ENCODE data around the gene HDAC7. TPM values are rescaled to one million over a fixed set of nuclear protein-coding genes. Genes with fewer than 3 reads are reported as not detected.
A peak's percentile ranks its signal among the peaks of the same experiment; 100 is the strongest.

The HDAC7 gene
- total RNA-seq, 1 experiment from 2014 or later: 71.2 TPM

GRCh38 chr12:47754881-47755280, 64.8 kb downstream of the HDAC7 start:
- H3K36me3 ChIP-seq (ENCODE audit: control insufficient read depth, insufficient read depth, low read length): no peaks in the 10 kb centered on the region
- peaks cover 19% of the 10 kb centered on the region for H3K4me1 Mint-ChIP-seq (ENCODE audit: low read depth, unreplicated experiment)
- CTCF ChIA-PET: interaction anchor here (0.6 to 2.8 kb wide), 11 partner anchors 11 to 49 kb away, joined by 3 to 22 read pairs (median 5); partner anchors contain the start of gene RPAP3
- H3K27ac Mint-ChIP-seq (ENCODE audit: unreplicated experiment): no peak overlapping the region
- no TSS peak for BruUV-seq (replicated peaks)
- POLR2A ChIA-PET: no interaction called here
- H3K27me3 ChIP-seq (replicated peaks; ENCODE audit: control insufficient read depth, insufficient read depth, low read length): no peaks in the 10 kb centered on the region
- H3K9me3 Mint-ChIP-seq (ENCODE audit: unreplicated experiment): no peaks in the 10 kb centered on the region
- intact Hi-C loops (cut with micrococcal nuclease; ENCODE audit: unreplicated experiment): no loop called here
- no peaks in the 10 kb centered on the region for H3K9me3 ChIP-seq
- peaks cover 25% of the 10 kb centered on the region for H3K4me1 ChIP-seq
- no peak overlapping the region for H3K4me3 ChIP-seq (ENCODE audit: low read depth, low read length)
- no peak overlapping the region for H3K4me3 Mint-ChIP-seq (ENCODE audit: unreplicated experiment)
- H3K27me3 Mint-ChIP-seq (ENCODE audit: insufficient read depth, unreplicated experiment): no peaks in the 10 kb centered on the region
- DNase-seq: peak; percentile 56 to 62
- H3K36me3 Mint-ChIP-seq (ENCODE audit: insufficient read depth, unreplicated experiment): no peaks in the 10 kb centered on the region
- TF ChIP-seq, protein P1, sequence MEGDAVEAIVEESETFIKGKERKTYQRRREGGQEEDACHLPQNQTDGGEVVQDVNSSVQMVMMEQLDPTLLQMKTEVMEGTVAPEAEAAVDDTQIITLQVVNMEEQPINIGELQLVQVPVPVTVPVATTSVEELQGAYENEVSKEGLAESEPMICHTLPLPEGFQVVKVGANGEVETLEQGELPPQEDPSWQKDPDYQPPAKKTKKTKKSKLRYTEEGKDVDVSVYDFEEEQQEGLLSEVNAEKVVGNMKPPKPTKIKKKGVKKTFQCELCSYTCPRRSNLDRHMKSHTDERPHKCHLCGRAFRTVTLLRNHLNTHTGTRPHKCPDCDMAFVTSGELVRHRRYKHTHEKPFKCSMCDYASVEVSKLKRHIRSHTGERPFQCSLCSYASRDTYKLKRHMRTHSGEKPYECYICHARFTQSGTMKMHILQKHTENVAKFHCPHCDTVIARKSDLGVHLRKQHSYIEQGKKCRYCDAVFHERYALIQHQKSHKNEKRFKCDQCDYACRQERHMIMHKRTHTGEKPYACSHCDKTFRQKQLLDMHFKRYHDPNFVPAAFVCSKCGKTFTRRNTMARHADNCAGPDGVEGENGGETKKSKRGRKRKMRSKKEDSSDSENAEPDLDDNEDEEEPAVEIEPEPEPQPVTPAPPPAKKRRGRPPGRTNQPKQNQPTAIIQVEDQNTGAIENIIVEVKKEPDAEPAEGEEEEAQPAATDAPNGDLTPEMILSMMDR (IDR thresholded peaks at IDR 0.05; ENCODE audit: insufficient read depth in 1 of 2, low read depth in 1 of 2, low read length in 1 of 2, severe bottlenecking in 1 of 2, unreplicated experiment in 1 of 2): no peak

GRCh38 chr12:47754126-47754525, 65.6 kb downstream of the HDAC7 start:
- no peak overlapping the region for H3K4me3 ChIP-seq (ENCODE audit: low read depth, low read length)
- H3K9me3 Mint-ChIP-seq (ENCODE audit: unreplicated experiment): no peaks in the 10 kb centered on the region
- no peaks in the 10 kb centered on the region for H3K36me3 ChIP-seq (ENCODE audit: control insufficient read depth, insufficient read depth, low read length)
- no peak overlapping the region for H3K27ac Mint-ChIP-seq (ENCODE audit: unreplicated experiment)
- TF ChIP-seq, protein P1 (IDR thresholded peaks at IDR 0.05; ENCODE audit: insufficient read depth in 1 of 2, low read depth in 1 of 2, low read length in 1 of 2, severe bottlenecking in 1 of 2, unreplicated experiment in 1 of 2): no peak
- peaks cover 21% of the 10 kb centered on the region for H3K4me1 ChIP-seq
- H3K27me3 ChIP-seq (replicated peaks; ENCODE audit: control insufficient read depth, insufficient read depth, low read length): no peaks in the 10 kb centered on the region
- no peaks in the 10 kb centered on the region for H3K27me3 Mint-ChIP-seq (ENCODE audit: insufficient read depth, unreplicated experiment)
- DNase-seq: no peak
- peaks cover 19% of the 10 kb centered on the region for H3K4me1 Mint-ChIP-seq (ENCODE audit: low read depth, unreplicated experiment)
- ChIA-PET CTCF (interaction anchor here (1.0 to 2.8 kb wide), 5 partner anchors 10 to 22 kb away, joined by 4 to 22 read pairs (median 12); no protein-coding TSS in a partner anchor), POLR2A (no interaction called here)
- H3K4me3 Mint-ChIP-seq (ENCODE audit: unreplicated experiment): no peak overlapping the region
- H3K36me3 Mint-ChIP-seq (ENCODE audit: insufficient read depth, unreplicated experiment): no peaks in the 10 kb centered on the region
- H3K9me3 ChIP-seq: no peaks in the 10 kb centered on the region
- intact Hi-C loops (cut with micrococcal nuclease; ENCODE audit: unreplicated experiment): no loop called here
- BruUV-seq (replicated peaks): no TSS peak

GRCh38 chr12:47753021-47754001, 66.4 kb downstream of the HDAC7 start:
- H3K4me3 ChIP-seq (ENCODE audit: low read depth, low read length): no peak overlapping the region
- POLR2A ChIA-PET: no interaction called here
- no TSS peak for BruUV-seq (replicated peaks)
- peaks cover 17% of the 10 kb centered on the region for H3K4me1 ChIP-seq
- TF ChIP-seq, protein P1 (IDR thresholded peaks at IDR 0.05; ENCODE audit: insufficient read depth in 1 of 2, low read depth in 1 of 2, low read length in 1 of 2, severe bottlenecking in 1 of 2, unreplicated experiment in 1 of 2): no peak
- peak overlapping the region; percentile 51 for H3K27ac Mint-ChIP-seq (ENCODE audit: unreplicated experiment)
- H3K27me3 ChIP-seq (replicated peaks; ENCODE audit: control insufficient read depth, insufficient read depth, low read length): no peaks in the 10 kb centered on the region
- intact Hi-C loops (cut with micrococcal nuclease; ENCODE audit: unreplicated experiment): no loop called here
- no peaks in the 10 kb centered on the region for H3K27me3 Mint-ChIP-seq (ENCODE audit: insufficient read depth, unreplicated experiment)
- CTCF ChIA-PET: interaction anchor here (0.9 to 2.8 kb wide), 3 partner anchors 9 to 15 kb away, joined by 7 to 22 read pairs (median 13); no protein-coding TSS in a partner anchor
- H3K36me3 Mint-ChIP-seq (ENCODE audit: insufficient read depth, unreplicated experiment): no peaks in the 10 kb centered on the region
- no peaks in the 10 kb centered on the region for H3K9me3 Mint-ChIP-seq (ENCODE audit: unreplicated experiment)
- H3K36me3 ChIP-seq (ENCODE audit: control insufficient read depth, insufficient read depth, low read length): no peaks in the 10 kb centered on the region
- no peaks in the 10 kb centered on the region for H3K9me3 ChIP-seq
- DNase-seq: no peak
- no peak overlapping the region for H3K4me3 Mint-ChIP-seq (ENCODE audit: unreplicated experiment)
- H3K4me1 Mint-ChIP-seq (ENCODE audit: low read depth, unreplicated experiment): peaks cover 19% of the 10 kb centered on the region

Measured in Caco-2 (cell line).